ENCODE data around the gene CCL26.
"Not testable (repeated sequence)": the region's sequence is repeated elsewhere in the genome, so short reads cannot be mapped to it uniquely, and the experiment has no call there.

CCL26 gene, protein sequence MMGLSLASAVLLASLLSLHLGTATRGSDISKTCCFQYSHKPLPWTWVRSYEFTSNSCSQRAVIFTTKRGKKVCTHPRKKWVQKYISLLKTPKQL

GRCh38 chr7:75772081-75773077, at the start of gene CCL26:
TSS of gene CCL26 (minus strand) at chr7:75772211. CDS start at chr7:75772176, 35 bp downstream.
- no peak for DNase-seq

GRCh38 chr7:75820688-75821087, 48.7 kb upstream of the CCL26 start:
- no peak for DNase-seq

DNA sequence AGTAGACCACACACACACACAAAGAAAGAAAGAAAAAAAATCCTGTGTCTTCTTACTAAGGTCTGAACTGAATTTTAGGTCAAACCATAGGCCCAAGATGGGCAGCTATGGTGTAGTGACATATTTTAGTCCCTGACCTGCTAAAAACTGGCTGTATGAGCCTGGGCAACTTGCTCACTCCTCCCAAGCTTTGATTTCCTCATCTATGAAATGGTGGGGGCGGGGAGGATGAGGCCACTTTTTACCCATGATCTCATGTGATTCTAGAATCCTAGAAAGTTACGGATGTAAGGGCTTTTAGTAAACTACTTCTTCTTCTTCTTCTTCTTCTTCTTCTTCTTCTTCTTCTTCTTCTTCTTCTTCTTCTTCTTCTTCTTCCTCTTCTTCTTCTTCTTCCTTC, 47.7 kb upstream of the CCL26 start:
- DNase-seq, result no peak

DNA sequence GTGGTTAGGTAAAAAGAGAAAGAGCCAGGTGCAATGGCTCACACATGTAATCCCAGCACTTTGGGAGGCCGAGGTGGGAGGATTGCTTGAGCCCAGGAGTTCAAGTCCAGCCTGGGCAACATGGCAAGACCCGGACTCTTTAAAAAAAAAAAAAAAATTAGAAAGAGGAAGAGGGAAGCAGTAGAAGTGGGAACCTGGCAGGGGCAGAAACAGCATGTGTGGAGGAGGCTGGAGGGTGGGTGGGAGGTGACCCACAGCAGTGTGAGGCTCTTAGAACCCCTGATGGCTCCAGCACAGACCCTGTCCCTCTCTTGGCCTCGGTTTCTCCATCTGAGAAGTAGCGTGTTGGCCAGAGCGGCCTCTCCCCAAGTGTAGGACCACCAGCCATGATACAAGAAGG, 46.5 kb upstream of the CCL26 start:
- DNase-seq, result no peak

DNA sequence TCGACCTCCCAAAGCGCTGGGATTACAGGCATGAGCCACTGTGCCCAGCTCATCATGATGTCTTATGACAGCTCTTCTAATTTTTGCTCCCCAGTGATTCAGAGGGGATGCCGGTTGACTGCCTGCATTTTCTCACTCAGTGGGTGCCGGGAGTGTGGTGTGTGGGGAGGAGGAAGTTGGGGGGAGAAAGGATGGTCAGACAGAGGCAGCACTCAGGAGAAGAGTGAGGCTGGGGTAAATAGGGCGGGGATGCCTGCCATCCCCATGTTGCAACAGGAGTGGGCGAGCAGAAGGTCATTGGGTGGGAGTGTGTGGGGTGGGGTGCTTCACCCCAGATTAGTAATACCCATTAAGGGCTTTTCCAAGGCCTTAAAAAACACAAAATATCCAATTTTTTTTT, 45.1 kb upstream of the CCL26 start:
- DNase-seq, result no peak

DNA sequence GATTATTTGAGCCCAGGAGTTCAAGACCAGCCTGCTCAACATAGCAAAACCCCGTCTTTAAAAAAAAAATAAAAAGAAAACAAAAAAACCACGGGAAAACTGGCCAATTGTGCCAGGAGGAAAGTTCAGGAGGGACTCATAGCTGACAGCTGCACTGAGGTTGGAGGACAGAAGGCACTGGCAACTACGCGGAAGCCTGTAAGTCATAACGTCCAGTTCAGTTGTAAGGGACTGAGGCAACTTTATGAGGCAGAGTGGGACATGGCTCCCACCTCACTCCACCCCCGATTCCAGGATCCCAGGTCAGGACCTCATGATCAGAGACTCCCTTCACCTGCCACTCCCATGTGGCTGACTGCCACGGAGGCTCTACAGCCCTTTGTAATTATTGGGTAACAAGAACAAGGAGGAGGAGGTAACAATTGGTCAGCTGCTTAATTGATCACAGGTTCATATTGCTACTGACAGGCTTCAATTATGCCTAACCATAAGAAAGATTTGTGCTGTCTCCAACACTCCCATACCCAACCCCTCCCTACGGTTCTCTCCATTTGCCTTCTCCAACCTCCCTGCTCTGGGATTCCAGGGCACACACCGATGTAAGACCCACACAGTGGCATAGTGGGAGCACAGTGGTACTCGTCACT, 43.5 kb upstream of the CCL26 start:
- DNase-seq, result no peak

- DNase-seq, result no peak
Observed at GRCh38 chr7:75814407-75814947, 42.5 kb upstream of the CCL26 start.

DNA sequence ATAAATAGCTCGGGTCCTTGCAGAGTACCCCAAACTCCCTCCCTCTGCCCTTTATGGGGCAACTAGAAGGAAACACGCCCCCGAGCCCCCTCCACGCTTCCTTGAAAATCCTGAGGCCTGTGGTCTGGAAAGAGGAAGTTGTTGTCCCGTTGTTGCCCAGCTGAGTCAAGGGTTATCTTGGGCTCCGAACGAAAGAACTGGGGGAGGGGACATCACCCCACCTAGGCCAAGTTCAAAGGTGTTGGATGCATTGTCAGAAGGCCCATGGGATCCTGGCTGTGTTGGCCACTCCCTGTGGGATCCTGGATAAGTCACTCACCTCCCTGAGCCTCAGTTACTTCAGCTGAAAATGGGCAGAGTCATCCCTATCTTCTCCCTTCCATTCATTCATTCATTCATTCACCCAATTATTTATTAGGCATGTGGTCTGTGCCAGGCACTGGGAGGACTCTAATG, 41.8 kb upstream of the CCL26 start, which contains the start of gene CCL24:
Gene CCL24 (minus strand): TSS at position 26 of the 456 bp plus-strand sequence. CDS start 91 bp downstream, outside the sequence.
- DNase-seq, result no peak

GRCh38 chr7:75813084-75813483, 41.1 kb upstream of the CCL26 start:
- DNase-seq, result no peak

DNA sequence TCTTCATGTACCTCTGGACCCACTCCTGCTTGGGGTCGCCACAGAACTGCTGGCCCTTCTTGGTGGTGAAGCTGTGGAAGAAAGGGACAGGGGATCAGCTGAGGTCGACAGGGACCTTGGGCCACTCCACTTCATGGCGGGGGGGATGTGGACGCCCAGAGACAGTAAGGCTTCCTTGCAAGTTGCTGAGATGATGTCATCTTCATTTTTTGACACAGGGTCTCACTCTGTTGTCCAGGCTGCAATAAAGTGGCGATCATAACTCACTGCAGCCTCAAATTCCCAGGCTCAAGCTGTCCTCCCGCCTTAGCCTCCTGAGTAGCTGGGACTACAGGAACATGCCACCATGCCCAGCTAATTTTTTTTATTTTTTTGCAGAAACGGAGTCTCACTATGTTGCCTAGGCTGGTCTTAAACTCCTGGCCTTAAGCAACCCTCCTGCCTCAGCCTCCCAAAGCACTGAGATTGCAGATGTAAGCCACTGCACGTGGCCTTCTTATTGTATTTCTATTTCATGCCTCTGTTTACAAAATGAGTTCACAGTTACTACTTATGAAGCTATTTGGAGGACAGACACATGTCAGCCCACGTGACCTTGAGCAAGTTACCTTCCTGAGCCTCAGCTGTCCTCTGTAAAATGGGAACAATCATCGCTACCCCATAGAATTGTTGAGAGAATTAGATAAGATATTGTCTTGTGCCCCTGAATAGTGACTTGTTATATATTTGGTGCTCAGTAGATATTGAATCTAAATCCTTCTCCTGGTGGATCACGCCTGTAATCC, 40.1 kb upstream of the CCL26 start:
- no peak for DNase-seq

GRCh38 chr7:75809396-75809795, 37.4 kb upstream of the CCL26 start:
- DNase-seq, result no peak

DNA sequence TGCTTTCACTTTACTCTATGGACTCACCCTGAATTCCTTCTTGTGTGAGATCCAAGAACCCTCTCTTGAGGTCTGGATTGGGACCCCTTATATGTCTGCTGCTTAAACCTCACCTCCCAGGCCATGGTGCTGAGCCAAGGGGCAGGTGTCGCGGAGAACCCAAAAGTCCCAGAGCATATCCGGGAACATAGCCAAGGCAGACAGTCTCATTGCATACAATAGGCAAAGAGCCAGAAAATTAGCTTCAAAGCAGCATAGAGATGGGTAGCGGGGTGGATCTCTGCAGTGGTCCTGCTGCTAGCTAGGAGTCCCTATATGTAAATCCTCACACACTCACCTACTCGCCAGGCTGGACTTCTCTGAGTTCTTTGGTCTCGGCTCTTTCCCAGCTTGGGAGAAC, 36.1 kb upstream of the CCL26 start:
- DNase-seq, result no peak

DNA sequence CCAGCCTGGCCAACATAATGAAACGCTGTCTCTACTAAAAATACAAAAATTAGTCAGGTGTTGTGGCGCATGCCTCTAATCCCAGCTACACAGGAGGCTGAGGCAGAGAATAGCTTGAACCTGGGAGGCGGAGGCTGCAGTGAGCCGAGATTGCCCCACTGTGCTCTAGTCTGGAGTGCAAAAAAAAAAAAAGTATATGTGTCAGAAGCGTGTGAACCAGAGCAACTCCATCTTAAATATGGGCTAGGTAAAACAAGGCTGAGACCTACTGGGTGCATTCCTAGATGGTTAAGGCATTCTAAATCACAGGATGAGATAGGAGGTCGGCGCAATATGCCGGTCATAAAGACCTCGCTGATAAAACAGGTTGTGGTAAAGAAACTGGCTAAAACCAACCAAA, 35.4 kb upstream of the CCL26 start:
- DNase-seq, result no peak

DNA sequence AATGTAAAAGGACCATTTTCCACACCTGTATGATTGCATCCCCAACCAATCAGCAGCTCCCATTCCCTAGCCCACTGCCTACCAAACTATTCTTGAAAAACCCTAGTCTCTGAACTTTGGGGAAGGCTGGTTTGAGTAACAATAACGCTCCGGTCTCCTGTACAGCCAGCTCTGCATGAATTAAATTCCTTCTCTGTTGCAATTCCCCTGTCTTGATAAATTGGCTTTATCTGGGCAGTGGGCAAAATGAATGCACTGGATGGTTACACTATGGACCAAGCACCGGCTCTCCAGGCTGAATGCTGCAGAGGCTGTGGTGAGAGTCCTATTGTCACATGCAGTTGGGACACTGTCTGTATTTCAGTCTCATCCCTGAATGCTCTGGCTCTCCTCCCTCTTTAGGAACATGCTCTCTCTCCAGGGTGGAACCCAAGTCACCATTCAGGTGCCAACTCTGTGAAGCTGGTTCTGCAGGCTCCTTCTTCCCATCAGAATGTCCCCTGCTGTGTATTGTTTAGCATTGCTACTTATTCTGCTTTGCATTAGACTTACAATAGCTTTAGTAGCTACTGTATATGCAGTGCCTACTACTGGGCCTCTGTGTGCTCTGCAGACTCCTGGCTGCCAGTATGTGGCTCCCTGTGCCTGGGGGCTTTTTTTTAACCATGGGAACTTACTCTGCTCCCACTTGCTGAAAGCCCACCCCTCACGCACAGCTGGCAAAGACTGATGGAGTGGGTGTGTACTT, 34.7 kb upstream of the CCL26 start:
- no peak for DNase-seq

- DNase-seq, result no peak
Observed at GRCh38 chr7:75804705-75805104, 32.7 kb upstream of the CCL26 start.

- DNase-seq, result no peak
Observed at GRCh38 chr7:75804004-75804403, 32.0 kb upstream of the CCL26 start.

GRCh38 chr7:75802552-75802821, 30.5 kb upstream of the CCL26 start:
- no peak for DNase-seq

GRCh38 chr7:75798770-75799169, 26.8 kb upstream of the CCL26 start:
- no peak for DNase-seq

GRCh38 chr7:75796420-75796819, 24.4 kb upstream of the CCL26 start:
- no peak for DNase-seq

GRCh38 chr7:75795831-75796285, 23.8 kb upstream of the CCL26 start:
- no peak for DNase-seq

- DNase-seq, result no peak
Observed at GRCh38 chr7:75793676-75794075, 21.7 kb upstream of the CCL26 start.

DNA sequence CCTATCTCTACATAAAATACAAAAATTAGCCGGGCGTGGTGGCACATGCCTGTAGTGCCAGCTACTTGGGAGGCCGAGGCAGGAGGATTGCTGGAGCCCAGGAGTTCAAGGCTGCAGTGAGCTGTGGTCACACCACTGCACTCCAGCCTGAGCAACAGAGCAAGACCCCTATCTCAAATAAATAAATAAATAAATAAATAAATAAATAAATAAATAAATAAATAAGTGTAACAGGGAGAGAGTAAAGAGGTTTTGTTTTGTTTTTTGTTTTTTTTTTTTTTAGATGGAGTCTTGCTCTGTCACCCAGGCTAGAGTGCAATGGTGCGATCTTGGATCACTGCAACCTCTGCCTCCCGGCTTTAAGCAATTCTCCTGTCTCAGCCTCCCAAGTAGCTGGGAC, 20.6 kb upstream of the CCL26 start:
- DNase-seq, result not testable (repeated sequence)

Measured in stimulated activated CD4-positive, alpha-beta T cell treated with anti-CD3 and anti-CD28 coated beads, Interleukin-12 subunit alpha, Interleukin-12 subunit beta, amount 100 ng/mL, for 4 hours (primary cell).